ENCODE results near the gene KBTBD8.

The KBTBD8 gene

DNA sequence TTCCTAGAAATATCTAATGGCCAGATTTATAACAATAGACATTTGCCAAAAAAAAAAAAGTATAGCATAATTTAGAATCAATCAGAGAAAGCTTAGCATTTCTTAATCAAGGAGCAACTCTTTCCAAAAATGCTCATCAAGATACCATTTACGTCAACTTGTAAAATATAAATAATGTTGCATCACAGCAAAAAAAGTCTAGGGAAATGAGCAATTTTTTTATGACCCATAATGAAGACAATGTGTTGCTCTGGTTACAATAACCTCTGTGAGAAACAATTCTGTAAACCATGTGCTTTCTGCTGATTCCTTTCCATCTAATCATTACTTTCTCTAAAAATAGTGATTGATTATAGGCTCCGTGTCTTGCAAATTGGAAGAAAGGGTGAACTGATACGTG is 36.3 kb downstream of the KBTBD8 start:
- no peak for DNase-seq (ENCODE audit: low read depth, low spot score)

DNA sequence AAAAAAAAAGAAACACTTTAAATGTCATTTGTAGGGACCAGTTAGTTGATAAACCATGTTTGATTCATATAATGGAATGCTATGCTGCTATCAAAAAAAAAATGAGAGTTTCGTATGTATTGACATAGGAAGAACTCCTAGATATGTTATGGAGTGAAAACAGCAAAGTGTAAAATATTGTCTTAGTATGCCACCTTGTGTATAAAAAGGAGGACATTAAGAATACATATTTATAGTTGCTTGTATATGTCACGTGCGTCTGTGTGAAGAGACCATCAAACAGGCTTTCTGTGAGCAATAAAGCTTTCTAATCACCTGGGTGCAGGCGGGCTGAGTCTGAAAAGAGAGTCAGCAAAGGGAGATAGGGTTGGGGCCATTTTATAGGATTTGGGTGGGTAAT is 39.5 kb downstream of the KBTBD8 start:
- DNase-seq (ENCODE audit: low read depth, low spot score) = no peak

DNA sequence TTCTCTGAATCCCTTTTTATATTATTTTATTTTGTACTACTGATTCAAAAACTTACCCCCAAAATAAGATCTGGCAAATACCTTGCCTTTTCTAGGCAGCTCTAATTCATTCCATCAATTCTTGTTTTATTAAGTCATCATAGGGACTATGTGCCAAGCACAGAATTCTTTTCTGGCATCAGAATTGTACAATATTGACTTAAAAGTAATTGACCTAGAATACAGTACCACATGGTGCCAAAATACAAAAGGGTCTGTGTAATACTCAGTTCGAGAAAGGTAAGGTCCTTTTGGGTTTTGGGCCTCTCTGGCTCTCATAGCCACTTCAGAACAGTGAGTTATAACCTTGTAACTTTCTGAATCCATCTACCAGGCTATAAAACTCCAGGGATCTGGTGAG is 46.2 kb downstream of the KBTBD8 start:
- DNase-seq (ENCODE audit: low read depth, low spot score) = no peak

GRCh38 chr3:67044955-67045354 is 46.8 kb downstream of the KBTBD8 start:
- DNase-seq (ENCODE audit: low read depth, low spot score) = no peak

GRCh38 chr3:67045711-67046465 is 47.8 kb downstream of the KBTBD8 start:
- no peak for DNase-seq (ENCODE audit: low read depth, low spot score)

DNA sequence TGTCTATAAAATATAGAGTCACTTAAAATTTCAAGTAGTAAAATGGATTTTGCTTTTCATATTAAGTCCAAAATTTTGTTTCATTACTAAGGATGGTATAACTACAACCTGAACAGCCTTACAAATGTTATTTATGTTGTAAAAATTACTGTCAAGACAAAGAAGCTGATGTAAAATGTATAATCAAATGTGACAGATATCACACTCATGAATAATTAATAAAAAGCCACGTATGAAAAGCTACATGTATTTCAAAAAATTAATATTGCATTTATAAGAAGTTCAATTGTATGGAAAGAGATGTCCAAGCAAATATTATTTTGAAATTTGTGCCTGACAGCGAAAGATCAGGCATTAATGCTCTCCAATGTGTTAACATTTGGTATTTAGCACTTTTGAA is 48.9 kb downstream of the KBTBD8 start:
- no peak for DNase-seq (ENCODE audit: low read depth, low spot score)

DNA sequence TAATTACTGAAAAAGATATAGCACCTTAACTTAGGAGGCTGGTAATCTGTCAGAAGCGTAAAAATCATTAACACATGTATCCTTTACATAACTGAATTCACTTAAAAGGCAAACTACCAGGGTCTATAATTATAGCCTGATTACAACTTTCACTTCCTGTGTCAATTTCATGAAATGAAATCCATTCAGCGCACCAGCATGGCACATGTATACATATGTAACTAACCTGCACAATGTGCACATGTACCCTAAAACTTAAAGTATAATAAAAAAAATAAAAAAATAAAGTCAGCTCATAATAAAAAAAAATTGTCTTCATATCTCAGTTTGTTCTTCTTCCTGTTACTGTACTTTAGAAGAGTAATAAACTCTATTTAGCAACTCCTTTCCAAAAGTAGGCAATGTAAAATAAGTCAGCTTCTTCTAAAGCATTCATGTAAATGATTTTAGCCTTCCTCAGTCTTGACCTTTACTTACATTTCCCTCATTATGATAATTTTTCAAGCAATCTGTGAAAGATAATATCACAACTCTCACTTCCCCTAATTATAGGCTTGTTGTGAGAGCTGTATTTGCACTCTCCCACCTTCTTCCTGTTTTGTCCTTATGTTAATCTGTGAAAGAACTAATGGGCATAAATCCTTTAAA is 50.1 kb downstream of the KBTBD8 start:
- no peak for DNase-seq (ENCODE audit: low read depth, low spot score)

- no peak for DNase-seq (ENCODE audit: low read depth, low spot score)
Measured at GRCh38 chr3:67048715-67049074, 50.6 kb downstream of the KBTBD8 start.

- no peak for DNase-seq (ENCODE audit: low read depth, low spot score)
Measured at GRCh38 chr3:67059443-67059842, 61.3 kb downstream of the KBTBD8 start.
